GM19193 (cell line): ENCODE measurements around the gene TNS3.

ENCODE experiments used
- POLR2A ChIP-seq: IDR thresholded peaks from 4 replicates; pipeline ENCODE4 v1.6.1; 2011; ENCODE audit not compliant: insufficient read depth, insufficient read length; ENCODE audit errors: extremely low read depth

TNS3 gene

GRCh38 chr7:47414342-47415317 lies 167.3 kb downstream of the TNS3 start:
- TF ChIP-seq POLR2A, result no peak

DNA sequence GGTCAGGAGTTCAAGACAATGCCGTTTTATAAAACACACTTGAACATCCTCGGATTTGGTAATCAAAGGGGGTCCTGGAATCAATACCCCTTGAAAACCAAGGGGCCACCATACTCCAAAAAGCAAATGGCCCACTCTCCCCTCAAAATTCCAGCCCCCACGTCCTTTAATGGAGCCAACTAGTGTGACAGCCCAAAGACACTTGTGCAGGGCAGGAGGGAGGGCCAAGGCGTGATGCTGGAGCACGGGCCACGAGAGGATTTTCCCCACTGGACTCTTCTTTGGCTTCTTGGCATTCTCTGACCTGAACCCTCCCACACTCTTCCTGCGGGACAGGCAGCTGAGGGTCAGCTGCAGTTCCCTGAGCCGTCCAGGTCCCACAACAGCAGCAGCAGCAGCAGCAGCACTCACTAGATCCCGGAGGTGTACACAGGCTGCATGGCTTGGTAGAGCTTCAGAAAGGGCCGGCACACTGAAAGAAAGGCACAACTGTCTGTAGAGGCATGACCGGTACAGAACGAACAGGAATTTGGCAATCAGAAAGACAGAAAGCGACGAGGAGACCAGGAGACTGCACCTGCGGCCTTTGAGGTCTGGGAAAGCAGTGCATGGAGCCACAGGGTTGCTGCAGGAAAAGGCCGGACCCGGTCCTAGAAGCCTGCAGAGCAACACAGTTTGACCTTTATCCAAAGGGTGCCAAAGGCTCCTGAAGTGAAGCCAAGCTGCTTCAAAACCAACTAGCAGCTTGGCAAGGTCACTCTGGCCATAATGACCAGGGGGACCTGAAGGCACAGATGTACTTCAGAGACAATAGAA lies 168.2 kb downstream of the TNS3 start:
- no peak for TF ChIP-seq POLR2A

- TF ChIP-seq POLR2A, result no peak
Measured at GRCh38 chr7:47411901-47412300, 170.0 kb downstream of the TNS3 start.

GRCh38 chr7:47411281-47411869 lies 170.5 kb downstream of the TNS3 start:
- TF ChIP-seq POLR2A, result no peak

DNA sequence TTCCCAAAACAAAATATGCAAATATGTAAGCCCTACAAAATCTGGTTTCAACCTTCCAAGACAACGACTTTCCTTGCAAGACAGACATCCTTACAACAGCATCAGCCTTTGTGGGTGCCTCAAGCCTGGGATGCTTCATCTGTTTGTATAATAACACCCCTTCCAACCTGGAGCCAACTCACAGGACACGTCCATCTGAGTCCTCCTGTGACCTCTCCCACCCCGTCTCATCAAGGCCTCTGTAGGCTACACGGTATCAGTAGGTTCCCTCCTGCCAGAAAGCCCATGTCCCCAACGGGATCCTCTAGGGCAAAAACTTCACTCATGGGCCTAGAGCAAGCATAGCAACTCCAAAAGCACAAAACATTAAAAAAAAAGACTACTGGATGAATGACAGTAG lies 173.2 kb downstream of the TNS3 start:
- no peak for TF ChIP-seq POLR2A

DNA sequence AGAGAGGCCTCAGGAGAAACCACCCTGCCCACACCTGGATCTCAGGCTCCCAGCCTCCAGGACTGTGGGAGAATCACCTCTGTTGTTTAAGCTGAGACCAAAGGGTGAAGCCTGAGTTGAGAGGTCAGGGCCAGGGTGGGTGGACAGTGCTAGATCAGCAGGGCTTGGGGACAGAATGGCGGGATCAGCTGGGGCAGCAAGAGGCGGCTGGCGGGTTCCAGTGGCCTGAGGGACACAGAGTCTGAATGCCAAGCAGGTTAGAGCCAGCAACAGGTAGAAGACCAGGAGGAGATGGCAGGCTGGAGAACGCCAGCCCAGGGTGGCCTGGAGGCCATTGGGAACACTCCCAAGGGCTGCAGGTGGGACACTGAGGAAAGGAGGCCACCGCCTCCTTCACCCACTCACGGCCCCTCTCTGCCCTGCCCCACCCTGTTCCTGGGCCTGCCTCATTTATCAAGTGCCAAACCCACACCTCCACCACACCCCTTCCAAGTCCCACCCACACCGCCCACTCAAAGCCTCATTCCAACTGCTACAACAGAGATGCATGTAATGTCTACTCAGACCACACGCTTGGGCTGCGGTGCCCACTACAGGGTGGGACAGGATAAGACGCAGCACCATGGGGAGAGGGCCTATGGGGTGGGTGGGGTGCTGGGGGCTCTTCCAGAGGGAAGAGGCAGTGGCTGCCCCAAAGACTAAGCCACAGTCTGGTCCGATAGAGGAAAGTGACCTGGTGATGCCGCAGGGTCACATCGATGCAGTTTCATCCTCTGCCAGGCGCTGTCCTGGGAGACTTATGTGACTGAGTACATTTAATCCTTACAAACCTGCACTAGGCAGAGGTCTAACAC lies 173.9 kb downstream of the TNS3 start:
- no peak for TF ChIP-seq POLR2A

DNA sequence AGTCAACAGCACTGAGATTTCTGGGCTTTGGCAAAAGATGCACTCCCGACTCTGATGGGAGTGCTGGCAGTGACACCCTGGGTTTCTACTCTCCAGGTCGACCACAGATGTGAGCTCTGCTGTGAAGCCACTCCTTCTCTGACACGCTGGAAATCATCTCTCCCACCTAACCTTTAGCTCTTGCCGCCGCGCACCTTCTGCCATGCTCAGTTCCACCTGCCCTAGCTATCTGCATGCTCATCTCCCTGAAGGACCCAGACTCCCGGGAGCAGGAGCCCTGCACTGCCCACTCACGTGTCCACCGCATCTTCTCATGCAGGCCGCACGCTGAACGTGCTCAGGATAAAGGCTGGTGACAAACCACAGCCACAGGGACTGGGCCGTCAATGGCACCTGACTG lies 174.8 kb downstream of the TNS3 start:
- TF ChIP-seq POLR2A, result no peak

- TF ChIP-seq POLR2A, result no peak
Measured at GRCh38 chr7:47406801-47407129, 175.1 kb downstream of the TNS3 start.

DNA sequence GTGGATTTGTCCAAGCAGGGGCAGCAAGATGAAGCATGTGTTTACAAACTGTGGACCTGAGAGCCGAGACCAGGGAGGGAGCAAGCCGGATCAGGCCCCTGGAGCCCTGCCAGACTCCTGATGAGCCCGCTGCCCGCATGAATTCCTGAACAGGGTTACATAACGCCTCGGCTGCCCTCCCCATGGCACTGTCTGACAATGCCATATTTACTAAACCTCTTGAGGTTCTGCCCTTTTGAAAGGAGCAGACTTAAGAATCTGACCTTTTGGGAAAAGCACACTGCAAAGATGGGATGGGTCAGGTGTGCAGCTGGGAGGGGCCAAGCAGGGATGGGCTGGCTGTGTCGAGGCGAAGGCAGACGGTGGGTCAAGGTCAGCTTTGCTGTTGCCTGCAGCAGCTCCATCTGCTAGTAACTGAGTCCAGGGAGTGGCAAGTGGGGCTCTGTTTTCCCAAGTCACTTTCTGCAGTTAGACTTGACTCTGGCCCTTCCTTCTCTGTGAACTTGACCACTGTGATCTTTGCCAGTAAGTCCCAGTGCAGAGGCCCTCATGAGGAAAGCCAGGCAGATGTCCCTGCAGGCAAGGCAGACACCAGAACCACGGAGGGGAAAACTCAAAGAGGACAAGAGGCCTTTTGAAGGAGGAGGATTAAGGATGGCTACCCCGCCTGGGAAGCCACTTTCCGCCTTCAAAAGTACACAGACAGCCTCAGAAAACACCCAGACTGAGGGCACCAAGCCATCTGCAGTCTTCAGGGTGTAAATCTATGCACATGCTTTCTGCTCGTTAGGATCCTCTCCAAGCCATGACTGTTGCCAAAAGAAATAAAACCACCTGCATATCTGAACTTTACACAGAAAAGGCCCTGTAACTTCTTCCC lies 175.8 kb downstream of the TNS3 start:
- no peak for TF ChIP-seq POLR2A

GRCh38 chr7:47405286-47405904 lies 176.5 kb downstream of the TNS3 start:
- no peak for TF ChIP-seq POLR2A

DNA sequence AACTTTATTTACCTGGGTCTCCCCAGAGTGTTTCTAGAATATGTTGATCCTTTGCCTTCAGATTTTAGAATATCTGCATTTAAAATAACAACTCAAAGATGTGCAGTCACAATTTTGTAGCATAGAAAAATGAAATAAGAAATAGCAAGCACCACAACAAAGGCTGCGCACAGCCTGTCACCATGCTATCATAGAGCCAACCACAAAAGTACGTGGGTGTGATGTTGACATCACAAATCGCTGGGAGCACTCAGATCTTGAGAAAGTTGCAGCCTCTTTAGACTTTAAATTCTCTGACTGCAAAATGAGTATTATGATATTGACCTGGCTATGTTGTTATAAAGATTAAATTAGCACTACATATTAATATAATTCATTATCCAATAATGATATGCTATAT lies 177.9 kb downstream of the TNS3 start:
- TF ChIP-seq POLR2A, result no peak

DNA sequence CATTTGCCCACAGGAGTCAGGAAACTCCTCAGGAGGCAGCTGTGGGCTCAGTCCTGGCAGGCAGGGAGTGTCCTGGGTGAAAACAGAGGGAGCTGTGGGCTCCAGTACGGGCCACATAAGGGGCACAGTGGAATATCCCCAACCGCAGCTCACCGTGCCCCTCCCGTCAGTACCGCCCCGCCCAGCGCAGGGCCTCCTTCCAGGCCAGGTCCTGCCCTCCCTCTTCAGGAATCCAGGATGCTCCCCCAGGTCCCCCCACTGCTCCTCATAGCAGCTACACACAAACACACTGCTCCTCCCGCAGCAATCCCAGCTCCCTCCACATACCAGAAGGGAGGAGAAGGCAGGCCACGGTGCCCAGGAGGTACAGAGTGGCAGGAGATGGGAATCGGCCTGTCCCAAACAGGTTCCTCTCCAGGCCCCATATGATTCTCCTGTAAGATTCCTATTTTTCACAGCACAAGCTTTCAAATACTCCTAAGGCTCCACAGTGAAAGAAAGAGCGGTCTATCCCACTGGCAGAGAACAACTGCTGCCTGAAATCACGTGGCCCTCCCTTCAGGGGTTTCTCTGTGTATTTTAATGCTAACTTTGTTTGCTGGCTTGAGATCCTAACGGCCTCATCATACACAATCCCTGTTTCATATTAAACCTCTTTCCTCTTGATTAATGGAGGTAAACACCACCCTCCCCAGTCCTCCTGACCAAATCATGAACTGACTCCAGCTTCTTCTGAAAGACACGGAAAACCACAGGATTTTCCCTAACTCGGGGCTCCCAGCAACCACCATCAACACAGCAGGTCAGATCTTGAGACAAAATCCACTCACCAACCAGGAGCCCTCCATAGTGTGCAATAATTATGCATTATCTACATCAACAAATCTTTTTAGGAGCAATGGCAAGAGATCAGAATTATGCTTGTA lies 178.7 kb downstream of the TNS3 start:
- no peak for TF ChIP-seq POLR2A

DNA sequence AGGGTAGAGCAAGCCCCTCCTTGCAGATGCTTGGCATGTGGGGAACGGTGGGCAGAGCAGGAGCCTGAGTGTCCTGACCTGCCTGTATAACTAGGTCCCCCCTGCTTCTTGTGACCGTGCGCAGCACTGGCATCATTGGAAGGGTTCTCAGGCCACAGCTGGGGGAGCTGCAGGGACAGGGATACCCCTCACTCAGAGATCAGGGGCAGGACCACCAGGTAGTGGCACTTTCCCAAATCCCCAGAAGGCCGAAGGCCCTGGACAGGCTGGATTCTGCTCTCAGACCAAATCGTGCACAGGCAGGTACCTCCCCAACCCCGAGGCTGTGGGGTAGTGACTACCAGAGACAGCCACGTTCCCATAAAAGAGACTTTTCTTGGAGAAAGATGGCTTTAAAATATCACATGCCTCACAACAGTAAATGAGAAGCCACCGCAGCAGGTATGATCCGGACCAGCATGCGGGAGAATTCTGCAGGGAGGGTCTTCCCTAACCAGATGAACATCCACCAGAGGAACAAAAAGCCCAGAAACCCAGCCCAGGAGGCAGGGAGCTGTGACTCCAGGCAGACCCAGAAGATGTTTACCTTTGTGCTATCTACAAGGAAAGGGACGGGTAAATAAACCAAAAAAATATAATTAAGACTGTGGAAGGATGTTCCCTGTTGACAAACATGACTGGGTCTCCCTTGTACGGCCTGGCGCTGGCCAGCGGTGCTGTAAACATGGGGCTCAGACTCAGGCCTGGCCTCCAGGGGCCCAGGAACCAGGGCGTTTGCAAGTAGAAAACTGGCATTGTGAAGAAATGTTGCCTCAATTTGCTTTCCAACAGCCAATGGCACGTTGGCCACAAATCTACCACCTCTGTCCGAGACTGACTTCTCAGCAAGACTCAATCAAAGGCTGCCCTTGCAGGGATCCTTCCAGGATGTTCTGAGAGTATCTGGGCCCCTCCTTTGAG lies 180.0 kb downstream of the TNS3 start:
- no peak for TF ChIP-seq POLR2A
